ENCODE measurements around the gene DDX1. TPM values are rescaled to one million over a fixed set of nuclear protein-coding genes. Genes with fewer than 3 reads are reported as not detected.

DDX1 gene
- total RNA-seq, 1 experiment from 2014 or later = 115 TPM

DNA sequence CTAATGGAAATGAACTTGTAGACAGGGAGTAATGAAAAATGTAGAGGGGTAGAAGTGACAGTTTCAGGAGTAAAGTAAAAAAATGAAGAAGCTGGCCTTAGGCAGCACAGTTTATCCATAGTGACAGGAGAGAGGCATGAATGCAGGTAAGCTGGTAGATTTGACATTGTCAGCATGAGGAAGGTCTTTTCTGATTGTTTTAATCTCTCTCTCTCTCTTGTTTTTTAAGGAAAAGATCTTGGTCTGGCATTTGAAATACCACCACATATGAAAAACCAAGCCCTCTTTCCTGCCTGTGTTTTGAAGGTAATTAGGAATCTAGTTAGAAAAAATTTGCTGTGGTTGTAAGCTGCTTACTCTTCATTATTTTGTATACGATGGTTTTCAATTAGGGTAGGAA, 14.1 kb downstream of the DDX1 start:
- no peak for ATAC-seq
- peaks cover 7% of the 10 kb centered on the region for H3K9me3 Mint-ChIP-seq
- ChIA-PET CTCF (no interaction called here), POLR2A (no interaction called here)
- H3K27ac Mint-ChIP-seq = no peak overlapping the region
- peaks cover 92% of the 10 kb centered on the region for H3K36me3 Mint-ChIP-seq
- no peaks in the 10 kb centered on the region for H3K27me3 Mint-ChIP-seq (ENCODE audit: low read depth)
- peaks cover 4% of the 10 kb centered on the region for H3K4me1 Mint-ChIP-seq
- TF ChIP-seq ELF4 (CRISPR knock-in tag; IDR thresholded peaks at IDR 0.05; ENCODE audit: low read depth) (no peak), ZNF423 (CRISPR knock-in tag; IDR thresholded peaks at IDR 0.05) (no peak), JUN (CRISPR knock-in tag; IDR thresholded peaks at IDR 0.05) (no peak), ZNF121 (CRISPR knock-in tag; IDR thresholded peaks at IDR 0.05) (no peak), SP1 (CRISPR knock-in tag; conservative IDR thresholded peaks at IDR 0.05) (no peak), CREB1 (CRISPR knock-in tag; IDR thresholded peaks at IDR 0.05) (no peak), SOX15 (CRISPR knock-in tag; IDR thresholded peaks at IDR 0.05) (no peak), GTF2I (CRISPR knock-in tag; conservative IDR thresholded peaks at IDR 0.05) (no peak), OVOL2 (CRISPR knock-in tag; IDR thresholded peaks at IDR 0.05; ENCODE audit: borderline replicate concordance) (no peak), GRHL2 (CRISPR knock-in tag; IDR thresholded peaks at IDR 0.05; ENCODE audit: insufficient replicate concordance, severe bottlenecking) (no peak), ZNF396 (CRISPR knock-in tag; IDR thresholded peaks at IDR 0.05; ENCODE audit: borderline replicate concordance) (no peak), CBFB (CRISPR knock-in tag; IDR thresholded peaks at IDR 0.05; ENCODE audit: low read depth) (no peak), ZNF138 (CRISPR knock-in tag; conservative IDR thresholded peaks at IDR 0.05) (no peak)
- TF ChIP-seq, protein P1, sequence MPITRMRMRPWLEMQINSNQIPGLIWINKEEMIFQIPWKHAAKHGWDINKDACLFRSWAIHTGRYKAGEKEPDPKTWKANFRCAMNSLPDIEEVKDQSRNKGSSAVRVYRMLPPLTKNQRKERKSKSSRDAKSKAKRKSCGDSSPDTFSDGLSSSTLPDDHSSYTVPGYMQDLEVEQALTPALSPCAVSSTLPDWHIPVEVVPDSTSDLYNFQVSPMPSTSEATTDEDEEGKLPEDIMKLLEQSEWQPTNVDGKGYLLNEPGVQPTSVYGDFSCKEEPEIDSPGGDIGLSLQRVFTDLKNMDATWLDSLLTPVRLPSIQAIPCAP (CRISPR knock-in tag; IDR thresholded peaks at IDR 0.05) = no peak
- TF ChIP-seq, protein P2, sequence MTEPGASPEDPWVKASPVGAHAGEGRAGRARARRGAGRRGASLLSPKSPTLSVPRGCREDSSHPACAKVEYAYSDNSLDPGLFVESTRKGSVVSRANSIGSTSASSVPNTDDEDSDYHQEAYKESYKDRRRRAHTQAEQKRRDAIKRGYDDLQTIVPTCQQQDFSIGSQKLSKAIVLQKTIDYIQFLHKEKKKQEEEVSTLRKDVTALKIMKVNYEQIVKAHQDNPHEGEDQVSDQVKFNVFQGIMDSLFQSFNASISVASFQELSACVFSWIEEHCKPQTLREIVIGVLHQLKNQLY (CRISPR knock-in tag; IDR thresholded peaks at IDR 0.05) = no peak
- TF ChIP-seq, protein P3, sequence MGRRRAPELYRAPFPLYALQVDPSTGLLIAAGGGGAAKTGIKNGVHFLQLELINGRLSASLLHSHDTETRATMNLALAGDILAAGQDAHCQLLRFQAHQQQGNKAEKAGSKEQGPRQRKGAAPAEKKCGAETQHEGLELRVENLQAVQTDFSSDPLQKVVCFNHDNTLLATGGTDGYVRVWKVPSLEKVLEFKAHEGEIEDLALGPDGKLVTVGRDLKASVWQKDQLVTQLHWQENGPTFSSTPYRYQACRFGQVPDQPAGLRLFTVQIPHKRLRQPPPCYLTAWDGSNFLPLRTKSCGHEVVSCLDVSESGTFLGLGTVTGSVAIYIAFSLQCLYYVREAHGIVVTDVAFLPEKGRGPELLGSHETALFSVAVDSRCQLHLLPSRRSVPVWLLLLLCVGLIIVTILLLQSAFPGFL (CRISPR knock-in tag; IDR thresholded peaks at IDR 0.05; ENCODE audit: borderline replicate concordance) = no peak
- TF ChIP-seq, protein P4, sequence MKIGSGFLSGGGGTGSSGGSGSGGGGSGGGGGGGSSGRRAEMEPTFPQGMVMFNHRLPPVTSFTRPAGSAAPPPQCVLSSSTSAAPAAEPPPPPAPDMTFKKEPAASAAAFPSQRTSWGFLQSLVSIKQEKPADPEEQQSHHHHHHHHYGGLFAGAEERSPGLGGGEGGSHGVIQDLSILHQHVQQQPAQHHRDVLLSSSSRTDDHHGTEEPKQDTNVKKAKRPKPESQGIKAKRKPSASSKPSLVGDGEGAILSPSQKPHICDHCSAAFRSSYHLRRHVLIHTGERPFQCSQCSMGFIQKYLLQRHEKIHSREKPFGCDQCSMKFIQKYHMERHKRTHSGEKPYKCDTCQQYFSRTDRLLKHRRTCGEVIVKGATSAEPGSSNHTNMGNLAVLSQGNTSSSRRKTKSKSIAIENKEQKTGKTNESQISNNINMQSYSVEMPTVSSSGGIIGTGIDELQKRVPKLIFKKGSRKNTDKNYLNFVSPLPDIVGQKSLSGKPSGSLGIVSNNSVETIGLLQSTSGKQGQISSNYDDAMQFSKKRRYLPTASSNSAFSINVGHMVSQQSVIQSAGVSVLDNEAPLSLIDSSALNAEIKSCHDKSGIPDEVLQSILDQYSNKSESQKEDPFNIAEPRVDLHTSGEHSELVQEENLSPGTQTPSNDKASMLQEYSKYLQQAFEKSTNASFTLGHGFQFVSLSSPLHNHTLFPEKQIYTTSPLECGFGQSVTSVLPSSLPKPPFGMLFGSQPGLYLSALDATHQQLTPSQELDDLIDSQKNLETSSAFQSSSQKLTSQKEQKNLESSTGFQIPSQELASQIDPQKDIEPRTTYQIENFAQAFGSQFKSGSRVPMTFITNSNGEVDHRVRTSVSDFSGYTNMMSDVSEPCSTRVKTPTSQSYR (CRISPR knock-in tag; IDR thresholded peaks at IDR 0.05) = no peak
- H3K4me3 Mint-ChIP-seq = no peak overlapping the region
- DNase-seq (ENCODE audit: low spot score) = no peak

DNA sequence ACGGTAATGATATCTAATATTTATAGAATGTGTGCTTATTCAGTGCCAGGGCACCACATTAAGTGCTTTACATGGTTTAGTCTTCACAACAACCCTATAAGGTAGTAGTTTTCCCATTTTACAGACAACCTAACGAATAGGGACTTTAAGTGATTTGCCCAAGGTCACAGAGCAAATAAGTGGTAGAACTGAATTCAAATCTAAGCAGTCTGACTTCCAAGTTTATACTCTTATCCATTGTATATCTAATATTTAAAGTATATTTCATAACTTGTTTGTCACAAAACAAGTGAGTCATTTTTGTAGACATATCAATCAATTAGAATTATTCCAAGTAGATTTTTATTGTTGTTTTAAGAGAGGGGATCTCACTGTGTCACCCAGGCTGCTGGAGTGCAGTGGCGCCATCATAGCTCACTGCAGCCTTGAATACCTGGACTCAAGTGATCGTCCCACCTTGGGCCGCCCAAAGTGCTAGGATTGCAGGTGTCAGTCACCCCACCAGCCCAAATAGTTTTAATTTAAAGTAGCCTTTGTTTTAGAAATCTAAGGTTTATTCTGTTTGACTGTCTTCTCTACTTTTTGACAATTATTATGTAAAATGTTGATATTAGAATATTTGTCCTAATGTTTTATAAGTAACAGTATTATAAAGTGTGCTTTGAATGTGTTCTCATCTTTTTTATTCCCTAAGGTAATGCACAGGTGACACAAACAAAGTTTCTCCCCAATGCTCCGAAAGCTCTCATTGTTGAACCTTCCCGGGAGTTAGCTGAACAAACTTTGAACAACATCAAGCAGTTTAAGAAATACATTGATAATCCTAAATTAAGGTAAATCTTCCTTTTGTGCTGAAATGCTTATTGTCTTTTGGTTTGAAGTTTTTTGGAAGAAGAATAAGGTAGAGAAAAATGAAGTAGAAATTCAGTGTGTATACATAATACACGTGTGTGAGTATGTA, 15.1 kb downstream of the DDX1 start:
- Mint-ChIP-seq H3K27me3 (ENCODE audit: low read depth) (no peaks in the 10 kb centered on the region), H3K4me3 (no peak overlapping the region), H3K36me3 (peaks cover 81% of the 10 kb centered on the region), H3K4me1 (peaks cover 4% of the 10 kb centered on the region), H3K27ac (no peak overlapping the region), H3K9me3 (peaks cover 7% of the 10 kb centered on the region)
- ChIA-PET POLR2A (no interaction called here), CTCF (no interaction called here)
- TF ChIP-seq ZNF317 (CRISPR knock-in tag; IDR thresholded peaks at IDR 0.05; ENCODE audit: borderline replicate concordance, low read depth) = no peak
- TF ChIP-seq NR3C1 (CRISPR knock-in tag; conservative IDR thresholded peaks at IDR 0.05; ENCODE audit: low read depth) = no peak
- TF ChIP-seq, protein P5, sequence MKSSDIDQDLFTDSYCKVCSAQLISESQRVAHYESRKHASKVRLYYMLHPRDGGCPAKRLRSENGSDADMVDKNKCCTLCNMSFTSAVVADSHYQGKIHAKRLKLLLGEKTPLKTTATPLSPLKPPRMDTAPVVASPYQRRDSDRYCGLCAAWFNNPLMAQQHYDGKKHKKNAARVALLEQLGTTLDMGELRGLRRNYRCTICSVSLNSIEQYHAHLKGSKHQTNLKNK (CRISPR knock-in tag; IDR thresholded peaks at IDR 0.05) = no peak
- TF ChIP-seq FOXK1 (CRISPR knock-in tag; IDR thresholded peaks at IDR 0.05) = no peak
- no peak for TF ChIP-seq NFYB (CRISPR knock-in tag; conservative IDR thresholded peaks at IDR 0.05; ENCODE audit: low read depth)
- ATAC-seq = no peak
- DNase-seq (ENCODE audit: low spot score) = no peak

Measured in WTC11 (cell line).